ENCODE measurements around the gene TNPO3. TPM values are rescaled to one million over a fixed set of nuclear protein-coding genes. Genes with fewer than 3 reads are reported as not detected.
A peak's percentile ranks its signal among the peaks of the same experiment; 100 is the strongest.

Gene TNPO3
- 44.8 TPM for polyA plus RNA-seq (2013, experiment 1 of 2)
- polyA plus RNA-seq (2013, experiment 2 of 2): 46.5 TPM

- Histone ChIP-seq H3K27ac (replicated peaks; ENCODE audit: low read length) (peak within 1 kb of the TSS; percentile 94), H2BK5ac (ENCODE audit: low read length) (peak within 1 kb of the TSS; percentile 72)
These were observed at the start of gene TNPO3 for GRCh38 chr7:129054438-129055293. Gene TNPO3 (minus strand): TSS chr7:129055111. CDS start chr7:129054770, 341 bp downstream.

DNA sequence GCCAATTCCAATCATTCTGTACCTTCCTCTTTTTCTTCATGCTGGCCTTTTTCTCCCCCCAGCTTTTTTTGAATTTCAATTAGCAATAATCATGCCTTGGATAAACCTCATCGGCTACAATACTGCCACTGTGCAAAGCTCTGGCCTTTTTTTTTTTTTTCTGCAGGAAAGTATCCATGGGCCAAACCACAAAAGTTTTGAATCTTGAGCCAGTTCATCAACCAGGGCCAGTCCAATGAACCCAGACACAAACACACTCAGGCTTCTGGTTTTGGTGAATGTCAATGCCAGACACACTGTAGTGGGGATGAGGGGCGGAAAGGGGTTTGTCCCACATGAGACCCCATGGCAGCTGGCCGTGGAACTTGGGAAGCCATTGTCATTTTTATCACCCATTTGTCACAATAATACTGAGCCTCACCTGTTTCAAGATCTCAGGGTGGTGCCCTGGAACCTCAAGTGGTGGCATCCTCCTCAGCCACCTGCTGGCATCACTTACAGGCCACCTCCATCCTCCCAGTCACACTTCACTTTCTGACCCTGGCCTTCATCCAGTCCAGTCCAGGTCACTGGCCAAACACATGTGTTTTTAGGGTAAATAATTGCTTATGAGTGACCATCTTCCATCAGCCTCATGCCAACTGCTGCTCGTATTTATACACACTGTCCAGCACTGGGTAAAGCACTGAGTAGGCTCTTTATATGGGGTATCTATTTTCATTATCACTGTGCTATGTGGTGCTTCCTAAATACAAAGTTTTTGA, 48.8 kb upstream of the TNPO3 start:
- H3K9ac ChIP-seq (ENCODE audit: low read depth, low read length, poor library complexity): no peak overlapping the region
- no peak overlapping the region for H2AFZ ChIP-seq (ENCODE audit: low read length)
- no peak overlapping the region for H2BK120ac ChIP-seq (ENCODE audit: low read depth, low read length)
- H3K79me1 ChIP-seq (ENCODE audit: low read depth, low read length): no peaks in the 10 kb centered on the region
- no CpG with 5 or more reads among the region's 4 CpGs for WGBS, 2 donors (ENCODE audit: extremely low coverage in 2 of 2, insufficient read length in 2 of 2, insufficient replicate concordance in 1 of 2)
- H3K9me3 ChIP-seq (replicated peaks in 1 of 2; ENCODE audit: control insufficient read depth in 2 of 2, insufficient read depth in 1 of 2, low read depth in 1 of 2, low read length in 2 of 2): no peaks in the 10 kb centered on the region
- H2BK15ac ChIP-seq (ENCODE audit: low read length): no peak overlapping the region
- H3K36me3 ChIP-seq (replicated peaks in 1 of 2; ENCODE audit: control insufficient read depth in 2 of 2, insufficient read depth in 2 of 2, low read length in 2 of 2): no peaks in the 10 kb centered on the region
- no peak overlapping the region for H3K4ac ChIP-seq (ENCODE audit: low read length)
- no peak overlapping the region for H3K4me2 ChIP-seq (ENCODE audit: insufficient read depth, low read length, poor library complexity, severe bottlenecking)
- no peak overlapping the region for H3K23ac ChIP-seq (ENCODE audit: low read depth, low read length, poor library complexity)
- no peak overlapping the region for H4K8ac ChIP-seq (ENCODE audit: low read depth, low read length)
- H2BK12ac ChIP-seq (ENCODE audit: low read length): no peak overlapping the region
- no peak overlapping the region for H4K91ac ChIP-seq (ENCODE audit: low read depth, low read length, poor library complexity)
- H2AK5ac ChIP-seq (ENCODE audit: low read depth, low read length): no peak overlapping the region
- peak overlapping the region in 1 of 2 donors; percentile 57 for H3K4me3 ChIP-seq (ENCODE audit: low read length in 2 of 2)
- H3K14ac ChIP-seq (ENCODE audit: low read length): no peak overlapping the region
- peaks cover 2 to 16% of the 10 kb centered on the region in 2 donors for H3K4me1 ChIP-seq (ENCODE audit: control insufficient read depth in 2 of 2, insufficient read depth in 1 of 2, low read depth in 1 of 2, low read length in 2 of 2)
- no peak overlapping the region for H2BK5ac ChIP-seq (ENCODE audit: low read length)
- H3K18ac ChIP-seq (ENCODE audit: low read length): no peak overlapping the region
- H3K27ac ChIP-seq (replicated peaks; ENCODE audit: low read length): no peak overlapping the region
- no peak for DNase-seq (ENCODE audit: low spot score)
- peaks cover 0 to 3% (median 0%) of the 10 kb centered on the region in 3 experiments for H3K27me3 ChIP-seq (ENCODE audit: control insufficient read depth in 3 of 3, insufficient read depth in 3 of 3, low read depth in 1 of 3, low read length in 3 of 3)

More at GRCh38 chr7:129054438-129055293, at the start of gene TNPO3:
- H3K36me3 ChIP-seq (replicated peaks in 1 of 2; ENCODE audit: control insufficient read depth in 2 of 2, insufficient read depth in 2 of 2, low read length in 2 of 2): peaks cover 2 to 24% of the 10 kb centered on the region in 2 donors
- peak within 1 kb of the TSS; percentile 84 to 96 for H3K4me3 ChIP-seq (ENCODE audit: low read length in 2 of 2)
- H3K27me3 ChIP-seq (ENCODE audit: control insufficient read depth in 3 of 3, insufficient read depth in 3 of 3, low read depth in 1 of 3, low read length in 3 of 3): no peaks in the 10 kb centered on the region
- H2BK15ac ChIP-seq (ENCODE audit: low read length): peak within 1 kb of the TSS; percentile 46
- H3K18ac ChIP-seq (ENCODE audit: low read length): peak within 1 kb of the TSS; percentile 91
- no CpG with 5 or more reads among the region's 59 CpGs for WGBS, 2 donors (ENCODE audit: extremely low coverage in 2 of 2, insufficient read length in 2 of 2, insufficient replicate concordance in 1 of 2)
- H3K9ac ChIP-seq (ENCODE audit: low read depth, low read length, poor library complexity): peak within 1 kb of the TSS; percentile 96
- H2BK12ac ChIP-seq (ENCODE audit: low read length): no peak within 1 kb of the TSS
- H3K9me3 ChIP-seq (replicated peaks in 1 of 2; ENCODE audit: control insufficient read depth in 2 of 2, insufficient read depth in 1 of 2, low read depth in 1 of 2, low read length in 2 of 2): no peaks in the 10 kb centered on the region
- peak; percentile 84 for DNase-seq (ENCODE audit: low spot score)
- peak within 1 kb of the TSS; percentile 92 for H2AFZ ChIP-seq (ENCODE audit: low read length)
- peaks cover 2% of the 10 kb centered on the region for H3K79me1 ChIP-seq (ENCODE audit: low read depth, low read length)
- H2BK120ac ChIP-seq (ENCODE audit: low read depth, low read length): no peak within 1 kb of the TSS
- peak within 1 kb of the TSS; percentile 8 for H3K4ac ChIP-seq (ENCODE audit: low read length)
- H4K91ac ChIP-seq (ENCODE audit: low read depth, low read length, poor library complexity): peak within 1 kb of the TSS; percentile 19
- peaks cover 0 to 1% of the 10 kb centered on the region in 2 donors for H3K4me1 ChIP-seq (ENCODE audit: control insufficient read depth in 2 of 2, insufficient read depth in 1 of 2, low read depth in 1 of 2, low read length in 2 of 2)
- peak within 1 kb of the TSS; percentile 87 for H3K23ac ChIP-seq (ENCODE audit: low read depth, low read length, poor library complexity)
- peak within 1 kb of the TSS; percentile 29 for H2AK5ac ChIP-seq (ENCODE audit: low read depth, low read length)
- H4K8ac ChIP-seq (ENCODE audit: low read depth, low read length): no peak within 1 kb of the TSS
- H3K4me2 ChIP-seq (ENCODE audit: insufficient read depth, low read length, poor library complexity, severe bottlenecking): peak within 1 kb of the TSS; percentile 75
- H3K14ac ChIP-seq (ENCODE audit: low read length): no peak within 1 kb of the TSS

GRCh38 chr7:129101746-129102145, 46.8 kb upstream of the TNPO3 start:
- Histone ChIP-seq H3K79me1 (ENCODE audit: low read depth, low read length) (no peaks in the 10 kb centered on the region), H3K4ac (ENCODE audit: low read length) (no peak overlapping the region), H3K27ac (replicated peaks; ENCODE audit: low read length) (no peak overlapping the region), H3K18ac (ENCODE audit: low read length) (no peak overlapping the region), H3K9ac (ENCODE audit: low read depth, low read length, poor library complexity) (no peak overlapping the region), H3K36me3 (replicated peaks in 1 of 2; ENCODE audit: control insufficient read depth in 2 of 2, insufficient read depth in 2 of 2, low read length in 2 of 2) (no peaks in the 10 kb centered on the region), H2BK12ac (ENCODE audit: low read length) (no peak overlapping the region), H2AFZ (ENCODE audit: low read length) (no peak overlapping the region), H3K4me1 (ENCODE audit: control insufficient read depth in 2 of 2, insufficient read depth in 1 of 2, low read depth in 1 of 2, low read length in 2 of 2) (peaks cover 2 to 16% of the 10 kb centered on the region in 2 donors), H3K4me2 (ENCODE audit: insufficient read depth, low read length, poor library complexity, severe bottlenecking) (no peak overlapping the region), H2BK5ac (ENCODE audit: low read length) (no peak overlapping the region), H3K9me3 (replicated peaks in 1 of 2; ENCODE audit: control insufficient read depth in 2 of 2, insufficient read depth in 1 of 2, low read depth in 1 of 2, low read length in 2 of 2) (no peaks in the 10 kb centered on the region), H3K4me3 (ENCODE audit: low read length in 2 of 2) (no peak overlapping the region), H3K27me3 (ENCODE audit: control insufficient read depth in 3 of 3, insufficient read depth in 3 of 3, low read depth in 1 of 3, low read length in 3 of 3) (peaks cover 0 to 6% (median 0%) of the 10 kb centered on the region in 3 experiments), H2BK120ac (ENCODE audit: low read depth, low read length) (no peak overlapping the region), H4K8ac (ENCODE audit: low read depth, low read length) (no peak overlapping the region), H3K14ac (ENCODE audit: low read length) (no peak overlapping the region), H2AK5ac (ENCODE audit: low read depth, low read length) (no peak overlapping the region), H2BK15ac (ENCODE audit: low read length) (no peak overlapping the region), H4K91ac (ENCODE audit: low read depth, low read length, poor library complexity) (no peak overlapping the region), H3K23ac (ENCODE audit: low read depth, low read length, poor library complexity) (no peak overlapping the region)
- no peak for DNase-seq (ENCODE audit: low spot score)
- WGBS, 2 donors (ENCODE audit: extremely low coverage in 2 of 2, insufficient read length in 2 of 2, insufficient replicate concordance in 1 of 2): no CpG with 5 or more reads among the region's 6 CpGs

- H3K4me3 ChIP-seq (ENCODE audit: low read length in 2 of 2): no peak overlapping the region
- peaks cover 2 to 16% of the 10 kb centered on the region in 2 donors for H3K4me1 ChIP-seq (ENCODE audit: control insufficient read depth in 2 of 2, insufficient read depth in 1 of 2, low read depth in 1 of 2, low read length in 2 of 2)
- no peaks in the 10 kb centered on the region for H3K9me3 ChIP-seq (replicated peaks in 1 of 2; ENCODE audit: control insufficient read depth in 2 of 2, insufficient read depth in 1 of 2, low read depth in 1 of 2, low read length in 2 of 2)
- H3K79me1 ChIP-seq (ENCODE audit: low read depth, low read length): no peaks in the 10 kb centered on the region
- H3K18ac ChIP-seq (ENCODE audit: low read length): no peak overlapping the region
- no peak overlapping the region for H4K8ac ChIP-seq (ENCODE audit: low read depth, low read length)
- no peak overlapping the region for H3K23ac ChIP-seq (ENCODE audit: low read depth, low read length, poor library complexity)
- no CpG with 5 or more reads among the region's 2 CpGs for WGBS, 2 donors (ENCODE audit: extremely low coverage in 2 of 2, insufficient read length in 2 of 2, insufficient replicate concordance in 1 of 2)
- no peaks in the 10 kb centered on the region for H3K36me3 ChIP-seq (replicated peaks in 1 of 2; ENCODE audit: control insufficient read depth in 2 of 2, insufficient read depth in 2 of 2, low read length in 2 of 2)
- no peak overlapping the region for H3K4me2 ChIP-seq (ENCODE audit: insufficient read depth, low read length, poor library complexity, severe bottlenecking)
- H2BK5ac ChIP-seq (ENCODE audit: low read length): no peak overlapping the region
- H2AK5ac ChIP-seq (ENCODE audit: low read depth, low read length): no peak overlapping the region
- H2BK12ac ChIP-seq (ENCODE audit: low read length): no peak overlapping the region
- H2AFZ ChIP-seq (ENCODE audit: low read length): no peak overlapping the region
- H3K27me3 ChIP-seq (ENCODE audit: control insufficient read depth in 3 of 3, insufficient read depth in 3 of 3, low read depth in 1 of 3, low read length in 3 of 3): peaks cover 0 to 6% (median 0%) of the 10 kb centered on the region in 3 experiments
- H3K4ac ChIP-seq (ENCODE audit: low read length): no peak overlapping the region
- no peak overlapping the region for H3K27ac ChIP-seq (replicated peaks; ENCODE audit: low read length)
- no peak for DNase-seq (ENCODE audit: low spot score)
- no peak overlapping the region for H4K91ac ChIP-seq (ENCODE audit: low read depth, low read length, poor library complexity)
- no peak overlapping the region for H2BK15ac ChIP-seq (ENCODE audit: low read length)
- no peak overlapping the region for H2BK120ac ChIP-seq (ENCODE audit: low read depth, low read length)
- no peak overlapping the region for H3K9ac ChIP-seq (ENCODE audit: low read depth, low read length, poor library complexity)
- no peak overlapping the region for H3K14ac ChIP-seq (ENCODE audit: low read length)
These were observed 45.9 kb upstream of the TNPO3 start for GRCh38 chr7:129100827-129101166.

Measured in neuronal stem cell (in vitro differentiated cells).